SK-N-SH treated with all-trans-retinoic acid at 6 μM for 48 hours (cell line): Measurements from ENCODE around the gene ITPR2.

ENCODE experiments used
- OSR1 ChIP-seq: fragments of 250-450 bp; sonication (Bioruptor Pico); IDR thresholded peaks from 2 replicates; pipeline ENCODE4 v1.8.0; 2022; ENCODE audit warnings: moderate library complexity, mild to moderate bottlenecking, inconsistent platforms
- PPARA ChIP-seq: fragments of 250-450 bp; sonication (Bioruptor Pico); IDR thresholded peaks from 2 replicates; pipeline ENCODE4 v1.5.0; 2020; ENCODE audit warnings: mild to moderate bottlenecking, borderline replicate concordance
- RARB ChIP-seq: fragments of 250-450 bp; sonication (Bioruptor Pico); IDR thresholded peaks from 2 replicates; pipeline ENCODE4 v1.8.0; 2021; ENCODE audit warnings: mild to moderate bottlenecking, moderate library complexity
- TCF4 ChIP-seq: fragments of 250-450 bp; sonication (Bioruptor Pico); IDR thresholded peaks from 2 replicates; pipeline ENCODE4 v1.8.0; 2021; ENCODE audit warnings: mild to moderate bottlenecking, moderate library complexity, borderline replicate concordance
- TOX ChIP-seq: fragments of 250-450 bp; sonication (Bioruptor Pico); IDR thresholded peaks from 2 replicates; pipeline ENCODE4 v1.8.0; 2021; ENCODE audit warnings: mild to moderate bottlenecking, moderate library complexity, borderline replicate concordance
- ZC3H10 ChIP-seq: fragments of 250-450 bp; sonication (Bioruptor Pico); IDR thresholded peaks from 2 replicates; pipeline ENCODE4 v1.5.1; 2021; ENCODE audit warnings: mild to moderate bottlenecking, moderate library complexity
- ZFP30 ChIP-seq: fragments of 450-650 bp; formaldehyde crosslinking; IDR thresholded peaks from 2 replicates; pipeline ENCODE4 v1.5.0; 2022; ENCODE audit warnings: mild to moderate bottlenecking, moderate library complexity
- ZNF565 ChIP-seq: fragments of 450-650 bp; formaldehyde crosslinking; conservative IDR thresholded peaks from 2 replicates; pipeline ENCODE4 v1.5.0; 2020; ENCODE audit warnings: low read depth, mild to moderate bottlenecking, moderate library complexity
- TF ChIP-seq, protein P1 (sequence below): fragments of 250-450 bp; sonication (Bioruptor Pico); IDR thresholded peaks from 2 replicates; pipeline ENCODE4 v1.5.0; 2020; ENCODE audit warnings: mild to moderate bottlenecking, moderate library complexity
- TF ChIP-seq, protein P2 (sequence below): fragments of 250-450 bp; sonication (Bioruptor Pico); IDR thresholded peaks from 2 replicates; pipeline ENCODE4 v1.8.0; 2020; ENCODE audit warnings: mild to moderate bottlenecking, moderate library complexity, borderline replicate concordance

DNA sequence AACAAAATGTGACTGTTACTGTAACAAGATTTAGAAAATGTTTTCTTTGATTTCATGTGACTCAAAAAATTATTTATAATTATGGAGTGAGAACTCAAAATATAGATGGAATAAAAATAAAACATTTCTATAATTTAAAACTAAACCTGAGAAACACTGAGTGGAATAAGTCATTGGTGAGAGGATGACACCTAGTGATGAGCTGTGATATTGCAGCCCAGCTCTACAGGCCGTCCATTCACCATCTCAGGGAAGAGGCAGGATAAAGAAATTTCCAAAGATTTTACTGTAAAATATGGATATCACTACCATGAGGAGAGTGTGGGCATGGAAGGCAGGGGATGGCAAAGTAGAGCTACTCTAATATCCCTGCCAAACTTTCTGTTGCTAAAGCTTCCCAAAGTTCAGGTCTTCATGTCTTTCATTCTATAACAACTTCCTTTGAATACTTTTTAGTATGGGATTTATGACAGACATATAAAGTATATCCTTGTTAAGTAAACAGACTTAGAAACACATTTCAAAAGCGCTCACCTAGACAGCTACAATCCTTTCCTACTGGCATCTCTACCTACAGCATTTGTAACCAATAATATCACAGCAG lies 308.0 kb downstream of the ITPR2 start:
- TF ChIP-seq, protein P1, sequence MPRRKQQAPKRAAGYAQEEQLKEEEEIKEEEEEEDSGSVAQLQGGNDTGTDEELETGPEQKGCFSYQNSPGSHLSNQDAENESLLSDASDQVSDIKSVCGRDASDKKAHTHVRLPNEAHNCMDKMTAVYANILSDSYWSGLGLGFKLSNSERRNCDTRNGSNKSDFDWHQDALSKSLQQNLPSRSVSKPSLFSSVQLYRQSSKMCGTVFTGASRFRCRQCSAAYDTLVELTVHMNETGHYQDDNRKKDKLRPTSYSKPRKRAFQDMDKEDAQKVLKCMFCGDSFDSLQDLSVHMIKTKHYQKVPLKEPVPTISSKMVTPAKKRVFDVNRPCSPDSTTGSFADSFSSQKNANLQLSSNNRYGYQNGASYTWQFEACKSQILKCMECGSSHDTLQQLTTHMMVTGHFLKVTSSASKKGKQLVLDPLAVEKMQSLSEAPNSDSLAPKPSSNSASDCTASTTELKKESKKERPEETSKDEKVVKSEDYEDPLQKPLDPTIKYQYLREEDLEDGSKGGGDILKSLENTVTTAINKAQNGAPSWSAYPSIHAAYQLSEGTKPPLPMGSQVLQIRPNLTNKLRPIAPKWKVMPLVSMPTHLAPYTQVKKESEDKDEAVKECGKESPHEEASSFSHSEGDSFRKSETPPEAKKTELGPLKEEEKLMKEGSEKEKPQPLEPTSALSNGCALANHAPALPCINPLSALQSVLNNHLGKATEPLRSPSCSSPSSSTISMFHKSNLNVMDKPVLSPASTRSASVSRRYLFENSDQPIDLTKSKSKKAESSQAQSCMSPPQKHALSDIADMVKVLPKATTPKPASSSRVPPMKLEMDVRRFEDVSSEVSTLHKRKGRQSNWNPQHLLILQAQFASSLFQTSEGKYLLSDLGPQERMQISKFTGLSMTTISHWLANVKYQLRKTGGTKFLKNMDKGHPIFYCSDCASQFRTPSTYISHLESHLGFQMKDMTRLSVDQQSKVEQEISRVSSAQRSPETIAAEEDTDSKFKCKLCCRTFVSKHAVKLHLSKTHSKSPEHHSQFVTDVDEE = no peak
- no peak for TF ChIP-seq ZC3H10
- TF ChIP-seq ZFP30 = no peak
- TF ChIP-seq TCF4 (CRISPR knock-in tag) = no peak
- no peak for TF ChIP-seq RARB (CRISPR knock-in tag)
- TF ChIP-seq, protein P2, sequence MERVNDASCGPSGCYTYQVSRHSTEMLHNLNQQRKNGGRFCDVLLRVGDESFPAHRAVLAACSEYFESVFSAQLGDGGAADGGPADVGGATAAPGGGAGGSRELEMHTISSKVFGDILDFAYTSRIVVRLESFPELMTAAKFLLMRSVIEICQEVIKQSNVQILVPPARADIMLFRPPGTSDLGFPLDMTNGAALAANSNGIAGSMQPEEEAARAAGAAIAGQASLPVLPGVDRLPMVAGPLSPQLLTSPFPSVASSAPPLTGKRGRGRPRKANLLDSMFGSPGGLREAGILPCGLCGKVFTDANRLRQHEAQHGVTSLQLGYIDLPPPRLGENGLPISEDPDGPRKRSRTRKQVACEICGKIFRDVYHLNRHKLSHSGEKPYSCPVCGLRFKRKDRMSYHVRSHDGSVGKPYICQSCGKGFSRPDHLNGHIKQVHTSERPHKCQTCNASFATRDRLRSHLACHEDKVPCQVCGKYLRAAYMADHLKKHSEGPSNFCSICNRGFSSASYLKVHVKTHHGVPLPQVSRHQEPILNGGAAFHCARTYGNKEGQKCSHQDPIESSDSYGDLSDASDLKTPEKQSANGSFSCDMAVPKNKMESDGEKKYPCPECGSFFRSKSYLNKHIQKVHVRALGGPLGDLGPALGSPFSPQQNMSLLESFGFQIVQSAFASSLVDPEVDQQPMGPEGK (CRISPR knock-in tag) = no peak
- TF ChIP-seq ZNF565 (CRISPR knock-in tag) = no peak
- no peak for TF ChIP-seq PPARA (CRISPR knock-in tag)
- TF ChIP-seq TOX (CRISPR knock-in tag) = no peak
- TF ChIP-seq OSR1 = no peak
